AG09319 (cell line): ENCODE data around the gene CACNA1I.

ENCODE experiments used
- DNase-seq: peaks from one replicate; pipeline ENCODE4 v3.0.0-alpha.2; 2010; ENCODE audit warnings: low read depth; ENCODE audit errors: extremely low read depth
- CTCF ChIP-seq: IDR thresholded peaks from 2 replicates; pipeline ENCODE4 v1.5.1; 2011; ENCODE audit warnings: low read depth, mild to moderate bottlenecking, inconsistent platforms, low read length, moderate library complexity

The CACNA1I gene

GRCh38 chr22:39613549-39613921 lies 43.0 kb downstream of the CACNA1I start:
- no peak for DNase-seq

GRCh38 chr22:39614442-39614841 lies 43.9 kb downstream of the CACNA1I start:
- no peak for DNase-seq
- TF ChIP-seq CTCF, result no peak

More at GRCh38 chr22:39613549-39613921, 43.0 kb downstream of the CACNA1I start:
- TF ChIP-seq CTCF, result no peak

- no peak for TF ChIP-seq CTCF
- DNase-seq, result no peak
These were observed 45.5 kb downstream of the CACNA1I start for GRCh38 chr22:39616051-39616450.

GRCh38 chr22:39616781-39617180 lies 46.2 kb downstream of the CACNA1I start:
- no peak for TF ChIP-seq CTCF
- no peak for DNase-seq

GRCh38 chr22:39617342-39617741 lies 46.8 kb downstream of the CACNA1I start:
- TF ChIP-seq CTCF, result no peak
- no peak for DNase-seq

- DNase-seq, result no peak
- TF ChIP-seq CTCF, result no peak
These were observed 47.6 kb downstream of the CACNA1I start for GRCh38 chr22:39617970-39618757.

- no peak for DNase-seq
- no peak for TF ChIP-seq CTCF
These were observed 48.5 kb downstream of the CACNA1I start for GRCh38 chr22:39618996-39619530.
